Liver (tissue), 9 donors: ENCODE data around the gene GGT1. TPM values are rescaled to one million over a fixed set of nuclear protein-coding genes. Genes with fewer than 3 reads are reported as not detected.

ENCODE experiments used
- DNase-seq: peaks from one replicate; pipeline ENCODE4 v3.0.0-alpha.2; 2017; ENCODE audit warnings: low spot score
- H3K27ac ChIP-seq, 2 donors: one replicate each; pipeline ENCODE4 v1.7.0; 2013; ENCODE audit warnings: inconsistent platforms in 2 of 2, low read length in 2 of 2, control low read depth in 1 of 2, low read depth in 1 of 2, mild to moderate bottlenecking in 1 of 2
- H3K27me3 ChIP-seq, 4 donors: one replicate each; pipeline versions ENCODE4 v1.6.1 to v1.7.0; 2013; ENCODE audit warnings: low read length in 3 of 4, inconsistent platforms in 1 of 4, mild to moderate bottlenecking in 1 of 4, moderate library complexity in 1 of 4; ENCODE audit not compliant: control insufficient read depth in 4 of 4, insufficient read depth in 4 of 4
- H3K36me3 ChIP-seq, 4 donors: one replicate each; pipeline versions ENCODE4 v1.6.1 to v1.7.0; 2013; ENCODE audit warnings: low read length in 3 of 4, mild to moderate bottlenecking in 3 of 4, low read depth in 1 of 4, moderate library complexity in 1 of 4; ENCODE audit not compliant: control insufficient read depth in 4 of 4, insufficient read depth in 3 of 4
- H3K4me1 ChIP-seq, 4 donors: one replicate each; pipeline versions ENCODE4 v1.6.1 to v1.7.0; 2013; ENCODE audit warnings: low read length in 3 of 4, mild to moderate bottlenecking in 3 of 4, moderate library complexity in 1 of 4; ENCODE audit not compliant: control insufficient read depth in 4 of 4, insufficient read depth in 4 of 4
- H3K4me3 ChIP-seq, 3 donors: one replicate each; pipeline versions ENCODE4 v1.6.1 to v1.7.0; 2013; ENCODE audit warnings: low read length in 3 of 3, control low read depth in 1 of 3, low read depth in 1 of 3, mild to moderate bottlenecking in 1 of 3
- H3K9ac ChIP-seq, 2 donors: one replicate each; pipeline ENCODE4 v1.7.0; 2013; ENCODE audit warnings: low read length in 2 of 2, mild to moderate bottlenecking in 2 of 2, moderate library complexity in 2 of 2, control low read depth in 1 of 2, low read depth in 1 of 2
- H3K9me3 ChIP-seq, 4 donors: one replicate each; pipeline versions ENCODE4 v1.6.1 to v1.7.0; 2013; ENCODE audit warnings: low read length in 3 of 4; ENCODE audit not compliant: control insufficient read depth in 4 of 4
- EGR1 ChIP-seq, 2 donors: IDR thresholded peaks; 2 replicates each; pipeline ENCODE4 v1.6.1; 2016 to 2018; ENCODE audit warnings: antibody characterized with exemption in 2 of 2, low read depth in 2 of 2
- FOXA2 ChIP-seq: IDR thresholded peaks from 2 replicates; pipeline ENCODE4 v1.6.1; 2016; ENCODE audit warnings: antibody characterized with exemption
- GABPA ChIP-seq, 2 donors: IDR thresholded peaks in 1 of 2; conservative IDR thresholded peaks in 1 of 2; 2 replicates each; pipeline ENCODE4 v1.6.1; 2016; ENCODE audit warnings: antibody characterized with exemption in 2 of 2, mild to moderate bottlenecking in 1 of 2, moderate library complexity in 1 of 2
- MAX ChIP-seq: IDR thresholded peaks from 2 replicates; pipeline ENCODE4 v1.6.1; 2016; ENCODE audit warnings: antibody characterized with exemption
- NR2F2 ChIP-seq: IDR thresholded peaks from 2 replicates; pipeline ENCODE4 v1.6.1; 2016; ENCODE audit warnings: antibody characterized with exemption
- RAD21 ChIP-seq, 2 donors: IDR thresholded peaks; 2 replicates each; pipeline ENCODE4 v1.6.1; 2016; ENCODE audit warnings: antibody characterized with exemption in 2 of 2, mild to moderate bottlenecking in 2 of 2
- SP1 ChIP-seq: IDR thresholded peaks from 2 replicates; pipeline ENCODE4 v1.6.1; 2018; ENCODE audit warnings: antibody characterized with exemption, mild to moderate bottlenecking
- TAF1 ChIP-seq: conservative IDR thresholded peaks from 2 replicates; pipeline ENCODE4 v1.6.1; 2016; ENCODE audit warnings: antibody characterized with exemption, mild to moderate bottlenecking
- ZBTB33 ChIP-seq: IDR thresholded peaks from 2 replicates; pipeline ENCODE4 v1.6.1; 2016; ENCODE audit warnings: antibody characterized with exemption
- WGBS: extraction: QIAGEN DNeasy Blood & Tissue Kit; methylation state at CpG from one replicate; pipeline ENCODE4 v1.1.7; 2013; 5-methylcytosine and 5-hydroxymethylcytosine counted together
- polyA plus RNA-seq, 2 donors: library from polyadenylated mRNA; stranded (reverse) in 1 of 2; unstranded in 1 of 2; fragments of 200-250 nt in 1 of 2; fragments of >200 nt in 1 of 2; fragmentation: Nextera tagmentation in 1 of 2; extraction: Ambion mirVana in 1 of 2; gene quantifications; one replicate each; pipeline versions ENCODE4 v1.2.1 to v1.2.3, GENCODE V29; 2013 to 2015
- total RNA-seq, 2 donors: library from RNA; depleted of rRNA; stranded (reverse); fragments of >200 nt; gene quantifications; one replicate each; pipeline ENCODE4 v1.2.3, GENCODE V29; 2014
- TF ChIP-seq, protein P1 (sequence below): fragments of 150-350 bp; IDR thresholded peaks from 2 replicates; pipeline ENCODE4 v1.5.1; 2017; ENCODE audit warnings: improper control_type of control experiment, low read depth, low read length; ENCODE audit not compliant: missing input control
- TF ChIP-seq, protein P2 (sequence below): IDR thresholded peaks from 2 replicates; pipeline ENCODE4 v1.6.1; 2016; ENCODE audit warnings: antibody characterized with exemption, mild to moderate bottlenecking
- donor health status: healthy.
- donor health status: healthy.
- donor health status: healthy.
- donor health status: healthy.
- donor health status: healthy.

The GGT1 gene
- total and polyA plus RNA-seq, 4 donors = 90.5 to 147 (median 112) TPM

- TF ChIP-seq, protein P1, sequence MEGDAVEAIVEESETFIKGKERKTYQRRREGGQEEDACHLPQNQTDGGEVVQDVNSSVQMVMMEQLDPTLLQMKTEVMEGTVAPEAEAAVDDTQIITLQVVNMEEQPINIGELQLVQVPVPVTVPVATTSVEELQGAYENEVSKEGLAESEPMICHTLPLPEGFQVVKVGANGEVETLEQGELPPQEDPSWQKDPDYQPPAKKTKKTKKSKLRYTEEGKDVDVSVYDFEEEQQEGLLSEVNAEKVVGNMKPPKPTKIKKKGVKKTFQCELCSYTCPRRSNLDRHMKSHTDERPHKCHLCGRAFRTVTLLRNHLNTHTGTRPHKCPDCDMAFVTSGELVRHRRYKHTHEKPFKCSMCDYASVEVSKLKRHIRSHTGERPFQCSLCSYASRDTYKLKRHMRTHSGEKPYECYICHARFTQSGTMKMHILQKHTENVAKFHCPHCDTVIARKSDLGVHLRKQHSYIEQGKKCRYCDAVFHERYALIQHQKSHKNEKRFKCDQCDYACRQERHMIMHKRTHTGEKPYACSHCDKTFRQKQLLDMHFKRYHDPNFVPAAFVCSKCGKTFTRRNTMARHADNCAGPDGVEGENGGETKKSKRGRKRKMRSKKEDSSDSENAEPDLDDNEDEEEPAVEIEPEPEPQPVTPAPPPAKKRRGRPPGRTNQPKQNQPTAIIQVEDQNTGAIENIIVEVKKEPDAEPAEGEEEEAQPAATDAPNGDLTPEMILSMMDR = no peak
Measured at GRCh38 chr22:24588757-24589481, 14.1 kb upstream of the GGT1 start (continued).

DNA sequence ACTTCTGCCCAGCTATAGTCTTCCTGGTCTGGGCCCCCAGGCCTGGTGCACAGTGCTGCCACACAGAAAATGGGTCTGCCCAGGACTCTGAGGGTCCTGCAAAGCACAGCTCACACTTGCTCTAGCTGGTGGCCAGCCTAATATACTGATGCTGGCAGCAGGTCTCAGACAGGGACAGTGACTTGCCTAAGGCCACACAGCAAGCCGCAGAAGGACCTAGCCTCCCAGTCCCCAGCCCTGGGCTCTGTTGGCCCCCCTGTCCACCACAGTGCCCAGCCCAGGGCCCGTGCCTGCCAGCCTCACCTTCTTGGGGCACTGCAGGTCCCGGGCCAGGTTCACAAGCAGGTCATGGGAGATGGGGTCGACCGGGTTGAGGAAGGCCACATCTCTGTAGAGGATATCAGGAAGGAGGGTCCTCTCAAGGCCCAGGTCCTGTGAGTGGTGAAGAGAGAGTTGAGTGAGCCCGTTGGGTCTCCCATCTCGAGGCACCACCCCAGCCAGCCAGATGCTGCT lies 13.4 kb upstream of the GGT1 start:
- WGBS = 93% methylated on average over 7 of the region's 7 CpGs
- peaks cover 10 to 23% (median 18%) of the 10 kb centered on the region in 4 donors for H3K4me1 ChIP-seq
- no peak overlapping the region for H3K4me3 ChIP-seq
- no peaks in the 10 kb centered on the region for H3K9me3 ChIP-seq
- no peaks in the 10 kb centered on the region for H3K27me3 ChIP-seq
- no peak overlapping the region for H3K27ac ChIP-seq
- TF ChIP-seq RAD21 (IDR thresholded peaks at IDR 0.05) (no peak), MAX (no peak), TAF1 (no peak), NR2F2 (no peak), SP1 (no peak), EGR1 (IDR thresholded peaks at IDR 0.05; ENCODE audit: low read depth in 2 of 2) (no peak), ZBTB33 (no peak), FOXA2 (no peak), GABPA (IDR thresholded peaks at IDR 0.05 in 1 of 2, conservative IDR thresholded peaks at IDR 0.05 in 1 of 2) (no peak)
- TF ChIP-seq, protein P2, sequence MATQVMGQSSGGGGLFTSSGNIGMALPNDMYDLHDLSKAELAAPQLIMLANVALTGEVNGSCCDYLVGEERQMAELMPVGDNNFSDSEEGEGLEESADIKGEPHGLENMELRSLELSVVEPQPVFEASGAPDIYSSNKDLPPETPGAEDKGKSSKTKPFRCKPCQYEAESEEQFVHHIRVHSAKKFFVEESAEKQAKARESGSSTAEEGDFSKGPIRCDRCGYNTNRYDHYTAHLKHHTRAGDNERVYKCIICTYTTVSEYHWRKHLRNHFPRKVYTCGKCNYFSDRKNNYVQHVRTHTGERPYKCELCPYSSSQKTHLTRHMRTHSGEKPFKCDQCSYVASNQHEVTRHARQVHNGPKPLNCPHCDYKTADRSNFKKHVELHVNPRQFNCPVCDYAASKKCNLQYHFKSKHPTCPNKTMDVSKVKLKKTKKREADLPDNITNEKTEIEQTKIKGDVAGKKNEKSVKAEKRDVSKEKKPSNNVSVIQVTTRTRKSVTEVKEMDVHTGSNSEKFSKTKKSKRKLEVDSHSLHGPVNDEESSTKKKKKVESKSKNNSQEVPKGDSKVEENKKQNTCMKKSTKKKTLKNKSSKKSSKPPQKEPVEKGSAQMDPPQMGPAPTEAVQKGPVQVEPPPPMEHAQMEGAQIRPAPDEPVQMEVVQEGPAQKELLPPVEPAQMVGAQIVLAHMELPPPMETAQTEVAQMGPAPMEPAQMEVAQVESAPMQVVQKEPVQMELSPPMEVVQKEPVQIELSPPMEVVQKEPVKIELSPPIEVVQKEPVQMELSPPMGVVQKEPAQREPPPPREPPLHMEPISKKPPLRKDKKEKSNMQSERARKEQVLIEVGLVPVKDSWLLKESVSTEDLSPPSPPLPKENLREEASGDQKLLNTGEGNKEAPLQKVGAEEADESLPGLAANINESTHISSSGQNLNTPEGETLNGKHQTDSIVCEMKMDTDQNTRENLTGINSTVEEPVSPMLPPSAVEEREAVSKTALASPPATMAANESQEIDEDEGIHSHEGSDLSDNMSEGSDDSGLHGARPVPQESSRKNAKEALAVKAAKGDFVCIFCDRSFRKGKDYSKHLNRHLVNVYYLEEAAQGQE = no peak
- TF ChIP-seq, protein P1 = no peak
- no peak overlapping the region for H3K9ac ChIP-seq
- DNase-seq = no peak
- H3K36me3 ChIP-seq = peaks cover 0 to 30% (median 6%) of the 10 kb centered on the region in 4 donors
